GM23338 (cell line): Measurements from ENCODE around the gene NCF4.

Source experiments
- CREB1 ChIP-seq: fragments of 250-450 bp; sonication (Bioruptor Pico); IDR thresholded peaks from 2 replicates; pipeline ENCODE4 v1.5.0; 2020; ENCODE audit warnings: low read depth, mild to moderate bottlenecking, moderate library complexity
- CTCF ChIP-seq, 2 experiments: fragments of 200-600 bp in 1 of 2; sonication (generic) in 1 of 2; conservative IDR thresholded peaks; 2 replicates each; pipeline versions ENCODE4 v1.5.1 to v1.6.1; 2016 to 2017; ENCODE audit warnings: antibody characterized with exemption in 2 of 2, low read depth in 2 of 2, mild to moderate bottlenecking in 2 of 2, moderate library complexity in 1 of 2
- ETS1 ChIP-seq: IDR thresholded peaks from 2 replicates; pipeline ENCODE4 v1.6.1; 2016; ENCODE audit warnings: antibody characterized with exemption
- EZH2 ChIP-seq: fragments of 200-600 bp; sonication (generic); IDR thresholded peaks from one replicate; pipeline ENCODE4 v1.8.0; 2017; ENCODE audit warnings: antibody characterized with exemption, mild to moderate bottlenecking, low read depth; ENCODE audit not compliant: unreplicated experiment
- EZH2phosphoT487 ChIP-seq: fragments of 200-600 bp; sonication (generic); IDR thresholded peaks from one replicate; pipeline ENCODE4 v1.8.1; 2018; ENCODE audit warnings: antibody characterized with exemption; ENCODE audit not compliant: unreplicated experiment
- JUNB ChIP-seq: IDR thresholded peaks from one replicate; pipeline ENCODE4 v1.6.1; 2016; ENCODE audit warnings: antibody characterized with exemption; ENCODE audit not compliant: unreplicated experiment
- POLR2AphosphoS5 ChIP-seq: IDR thresholded peaks from 2 replicates; pipeline ENCODE4 v1.6.1; 2016; ENCODE audit warnings: antibody characterized with exemption, low read depth
- REST ChIP-seq: IDR thresholded peaks from one replicate; pipeline ENCODE4 v1.6.1; 2018; ENCODE audit warnings: antibody characterized with exemption; ENCODE audit not compliant: unreplicated experiment
- STAT1 ChIP-seq: IDR thresholded peaks from one replicate; pipeline ENCODE4 v1.6.1; 2016; ENCODE audit warnings: antibody characterized with exemption; ENCODE audit not compliant: unreplicated experiment
- ZNF114 ChIP-seq: fragments of 250-450 bp; sonication (Bioruptor Pico); IDR thresholded peaks from 2 replicates; pipeline ENCODE4 v1.5.0; 2020; ENCODE audit warnings: mild to moderate bottlenecking, moderate library complexity
- ZNF331 ChIP-seq: fragments of 250-450 bp; sonication (Bioruptor Pico); IDR thresholded peaks from 2 replicates; pipeline ENCODE4 v1.5.0; 2020; ENCODE audit warnings: low read depth, mild to moderate bottlenecking, moderate library complexity
- ZNF462 ChIP-seq: fragments of 250-450 bp; sonication (Bioruptor Pico); IDR thresholded peaks from 2 replicates; pipeline ENCODE4 v1.5.0; 2020; ENCODE audit warnings: mild to moderate bottlenecking, moderate library complexity

- no peak for TF ChIP-seq CTCF (conservative IDR thresholded peaks at IDR 0.05; ENCODE audit: low read depth in 2 of 2)
- no peak for TF ChIP-seq CREB1 (CRISPR knock-in tag)
- no peak for TF ChIP-seq REST
- TF ChIP-seq EZH2phosphoT487: no peak
- TF ChIP-seq ZNF114 (CRISPR knock-in tag): no peak
- no peak for TF ChIP-seq POLR2AphosphoS5
- no peak for TF ChIP-seq EZH2
- no peak for TF ChIP-seq ZNF331 (CRISPR knock-in tag)
- TF ChIP-seq STAT1: no peak
- no peak for TF ChIP-seq ZNF462 (CRISPR knock-in tag)
- TF ChIP-seq ETS1: no peak
- TF ChIP-seq JUNB: no peak
Observed at GRCh38 chr22:36863979-36864378, 3.2 kb downstream of the NCF4 start.
